Activated CD4-positive, CD25-positive, alpha-beta regulatory T cell treated with anti-CD3 and anti-CD28 coated beads, Interleukin-2, amount 50 U/mL, for 24 hours (primary cell): ENCODE results near the gene STAG3.
"Not testable (repeated sequence)": the region's sequence is repeated elsewhere in the genome, so short reads cannot be mapped to it uniquely, and the experiment has no call there.

Source experiments
- ATAC-seq, 2 donors: fragments of 150-1000 bp; cut with Tn5 transposase; one replicate each; pipeline ENCODE4 v1.10.0; 2021; ENCODE audit warnings: mild to moderate bottlenecking in 1 of 2, moderate library complexity in 1 of 2

The STAG3 gene, protein sequence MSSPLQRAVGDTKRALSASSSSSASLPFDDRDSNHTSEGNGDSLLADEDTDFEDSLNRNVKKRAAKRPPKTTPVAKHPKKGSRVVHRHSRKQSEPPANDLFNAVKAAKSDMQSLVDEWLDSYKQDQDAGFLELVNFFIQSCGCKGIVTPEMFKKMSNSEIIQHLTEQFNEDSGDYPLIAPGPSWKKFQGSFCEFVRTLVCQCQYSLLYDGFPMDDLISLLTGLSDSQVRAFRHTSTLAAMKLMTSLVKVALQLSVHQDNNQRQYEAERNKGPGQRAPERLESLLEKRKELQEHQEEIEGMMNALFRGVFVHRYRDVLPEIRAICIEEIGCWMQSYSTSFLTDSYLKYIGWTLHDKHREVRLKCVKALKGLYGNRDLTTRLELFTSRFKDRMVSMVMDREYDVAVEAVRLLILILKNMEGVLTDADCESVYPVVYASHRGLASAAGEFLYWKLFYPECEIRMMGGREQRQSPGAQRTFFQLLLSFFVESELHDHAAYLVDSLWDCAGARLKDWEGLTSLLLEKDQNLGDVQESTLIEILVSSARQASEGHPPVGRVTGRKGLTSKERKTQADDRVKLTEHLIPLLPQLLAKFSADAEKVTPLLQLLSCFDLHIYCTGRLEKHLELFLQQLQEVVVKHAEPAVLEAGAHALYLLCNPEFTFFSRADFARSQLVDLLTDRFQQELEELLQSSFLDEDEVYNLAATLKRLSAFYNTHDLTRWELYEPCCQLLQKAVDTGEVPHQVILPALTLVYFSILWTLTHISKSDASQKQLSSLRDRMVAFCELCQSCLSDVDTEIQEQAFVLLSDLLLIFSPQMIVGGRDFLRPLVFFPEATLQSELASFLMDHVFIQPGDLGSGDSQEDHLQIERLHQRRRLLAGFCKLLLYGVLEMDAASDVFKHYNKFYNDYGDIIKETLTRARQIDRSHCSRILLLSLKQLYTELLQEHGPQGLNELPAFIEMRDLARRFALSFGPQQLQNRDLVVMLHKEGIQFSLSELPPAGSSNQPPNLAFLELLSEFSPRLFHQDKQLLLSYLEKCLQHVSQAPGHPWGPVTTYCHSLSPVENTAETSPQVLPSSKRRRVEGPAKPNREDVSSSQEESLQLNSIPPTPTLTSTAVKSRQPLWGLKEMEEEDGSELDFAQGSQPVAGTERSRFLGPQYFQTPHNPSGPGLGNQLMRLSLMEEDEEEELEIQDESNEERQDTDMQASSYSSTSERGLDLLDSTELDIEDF

DNA sequence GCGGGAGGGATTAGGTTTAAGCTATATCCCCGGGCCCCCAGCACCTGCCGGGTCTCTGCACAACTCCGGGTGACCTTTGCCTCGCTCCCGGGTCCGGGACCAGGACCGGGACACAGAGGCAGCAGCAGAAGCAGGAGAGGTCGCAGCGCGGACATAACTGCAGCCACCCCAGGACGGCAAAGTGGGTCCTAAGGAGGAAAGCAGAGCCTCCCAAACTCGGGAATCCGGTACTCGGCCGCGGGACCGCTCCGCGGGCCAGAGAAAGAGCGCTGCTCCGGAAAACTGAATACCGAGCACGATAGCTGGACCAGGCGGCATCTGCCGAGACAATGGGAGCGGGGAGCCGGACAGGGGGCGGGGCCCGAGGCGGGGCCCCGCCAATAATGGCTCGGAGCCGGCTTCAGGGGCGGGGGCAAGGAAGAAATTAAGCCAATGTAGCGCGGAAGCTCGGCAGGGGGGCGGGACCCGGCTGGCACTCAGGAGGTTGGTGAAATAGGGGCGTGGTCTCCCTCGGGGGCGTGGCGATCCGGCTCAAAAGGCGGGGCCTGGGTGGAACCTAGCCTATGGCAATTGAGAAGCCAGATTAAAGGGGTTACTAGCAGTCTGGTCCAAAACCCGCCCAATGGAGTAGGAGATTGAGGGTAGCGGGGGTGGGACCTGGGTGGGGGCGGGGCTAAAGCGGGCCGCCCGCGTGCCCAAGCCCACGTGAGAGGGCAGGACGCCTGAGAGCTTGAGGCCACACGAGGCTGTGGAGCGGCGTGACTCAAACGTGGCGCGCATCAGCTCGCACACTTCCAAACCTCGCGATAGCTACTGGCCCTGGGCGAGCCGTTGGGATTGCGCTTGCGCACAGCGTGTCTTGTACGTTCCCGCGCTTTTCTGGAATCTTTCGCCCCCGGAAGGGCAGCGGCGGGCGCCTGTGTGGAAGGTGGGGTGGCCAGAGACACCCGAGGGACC lies at the start of gene STAG3, which contains the start of gene GPC2:
Gene STAG3, plus strand, starts transcription at position 874 of the 957 bp plus-strand sequence. CDS start 2,639 bp downstream, outside the sequence.
Gene GPC2, minus strand, starts transcription at position 337 of the 957 bp plus-strand sequence. Its CDS starts 182 bp downstream, at position 155.
- ATAC-seq, result peak; percentile 89 to 90

DNA sequence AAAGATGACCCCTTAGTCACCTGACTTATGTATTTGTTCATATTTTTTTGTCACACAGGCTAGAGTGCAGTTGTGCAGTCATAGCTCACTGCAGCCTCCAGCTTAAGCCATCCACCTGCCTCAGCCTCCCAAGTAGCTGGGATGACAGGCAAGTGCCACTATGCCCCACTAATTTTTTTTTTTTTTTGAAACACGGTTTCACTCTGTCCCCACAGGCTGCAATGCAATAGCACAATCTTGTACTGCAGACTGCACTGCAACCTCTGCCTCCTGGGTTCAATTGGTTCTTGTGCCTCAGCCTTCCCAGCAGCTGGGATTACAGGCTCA lies 49.1 kb upstream of the STAG3 start:
- ATAC-seq, result no peak

DNA sequence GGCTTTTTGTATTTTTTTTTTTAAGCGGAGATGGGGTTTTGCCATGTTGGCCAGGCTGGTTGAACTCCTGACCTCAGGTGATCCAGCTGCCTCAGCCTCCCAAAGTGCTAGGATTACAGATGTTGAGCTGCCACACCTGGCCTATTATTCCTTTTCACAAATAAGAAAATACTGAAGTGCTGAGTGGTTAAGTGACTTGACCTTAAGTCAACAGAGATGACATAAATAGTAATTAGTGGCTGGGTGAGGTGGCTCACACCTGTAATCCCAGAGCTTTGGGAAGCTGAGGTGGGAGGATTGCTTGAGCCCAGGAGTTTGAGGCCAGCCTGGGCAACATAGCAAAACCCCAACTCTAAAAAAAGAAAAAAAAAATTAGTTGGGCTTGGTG lies 47.5 kb upstream of the STAG3 start:
- ATAC-seq, result not testable (repeated sequence)

DNA sequence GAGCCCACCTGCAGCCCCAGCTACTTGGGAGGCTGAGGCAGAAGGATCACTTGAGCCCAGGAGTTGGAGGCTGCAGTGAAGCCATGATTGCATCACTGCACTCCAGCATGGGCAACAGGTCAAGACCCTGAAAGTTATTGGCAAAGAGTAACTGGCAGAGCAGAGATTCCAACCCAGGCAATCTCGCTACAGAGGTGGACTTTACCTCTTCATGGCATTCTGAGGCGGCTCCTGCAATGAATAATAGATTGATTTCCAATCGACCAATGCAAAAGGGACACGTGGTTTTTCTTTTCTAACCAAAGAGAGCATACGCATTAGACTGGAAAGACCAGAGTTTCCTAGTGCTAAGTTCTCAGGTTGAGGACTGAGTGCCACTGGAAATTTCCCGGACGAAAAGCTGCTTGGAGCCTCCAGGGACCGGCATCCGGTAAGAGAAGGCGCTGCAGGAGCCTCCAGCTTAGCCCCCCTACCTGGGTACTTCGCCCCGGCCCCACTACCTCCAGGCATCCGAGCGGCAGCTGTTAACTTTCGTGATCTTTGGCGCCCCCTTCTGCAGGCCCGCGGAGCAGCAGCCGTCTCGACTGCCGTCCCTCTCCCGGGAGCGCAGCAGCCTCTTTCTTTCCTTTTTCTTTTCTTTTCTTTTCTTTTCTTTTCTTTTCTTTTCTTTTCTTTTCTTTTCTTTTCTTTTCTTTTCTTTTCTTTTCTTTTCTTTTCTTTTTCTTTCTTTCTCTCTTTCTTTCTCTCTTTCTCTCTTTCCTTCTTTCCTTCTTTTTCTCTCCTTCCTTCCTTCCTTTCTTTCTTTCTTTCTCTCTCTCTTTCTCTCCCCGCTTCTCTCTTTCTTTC lies 46.9 kb upstream of the STAG3 start:
- no peak for ATAC-seq

DNA sequence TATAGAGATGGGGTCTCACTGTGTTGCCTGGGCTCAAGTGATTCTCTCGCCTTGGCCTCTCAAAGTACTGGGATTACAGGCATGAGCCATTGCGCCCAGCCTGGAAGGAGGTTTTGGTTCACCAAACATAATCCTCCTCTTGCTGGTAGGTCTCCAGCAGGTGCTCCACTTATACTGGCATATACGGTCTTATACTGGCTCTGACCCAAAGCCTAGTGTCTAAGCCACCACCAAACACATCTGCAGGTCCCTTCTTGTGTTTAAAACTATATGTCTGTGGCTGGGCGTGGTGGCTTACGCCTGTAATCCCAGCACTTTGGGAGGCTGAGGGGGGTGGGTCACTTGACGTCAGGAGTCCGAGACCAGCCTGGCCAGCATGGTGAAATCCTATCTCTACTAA lies 45.6 kb upstream of the STAG3 start:
- ATAC-seq, result no peak

DNA sequence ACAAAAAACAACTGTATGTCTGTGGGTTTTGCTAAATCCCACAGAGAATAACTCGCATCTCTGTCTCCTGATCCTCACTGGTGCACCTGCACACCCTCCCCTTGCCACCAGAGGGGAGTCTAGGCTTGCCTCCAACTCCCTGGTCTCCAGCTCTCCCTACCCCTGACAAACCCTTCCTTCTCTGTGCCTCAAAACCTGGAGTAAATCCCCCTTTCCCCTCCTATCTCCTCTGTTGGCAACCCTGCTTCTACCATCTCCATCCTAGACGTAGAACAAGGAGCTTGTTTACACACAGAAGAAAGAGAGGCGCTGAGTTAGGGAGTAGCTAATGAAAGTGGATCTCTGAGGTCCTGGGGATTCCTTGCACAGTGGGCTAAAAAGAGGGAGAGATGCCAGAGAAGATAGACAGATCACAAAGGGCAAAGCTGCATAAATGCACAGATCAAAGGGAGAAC lies 45.0 kb upstream of the STAG3 start:
- peak; percentile 80 to 83 for ATAC-seq

DNA sequence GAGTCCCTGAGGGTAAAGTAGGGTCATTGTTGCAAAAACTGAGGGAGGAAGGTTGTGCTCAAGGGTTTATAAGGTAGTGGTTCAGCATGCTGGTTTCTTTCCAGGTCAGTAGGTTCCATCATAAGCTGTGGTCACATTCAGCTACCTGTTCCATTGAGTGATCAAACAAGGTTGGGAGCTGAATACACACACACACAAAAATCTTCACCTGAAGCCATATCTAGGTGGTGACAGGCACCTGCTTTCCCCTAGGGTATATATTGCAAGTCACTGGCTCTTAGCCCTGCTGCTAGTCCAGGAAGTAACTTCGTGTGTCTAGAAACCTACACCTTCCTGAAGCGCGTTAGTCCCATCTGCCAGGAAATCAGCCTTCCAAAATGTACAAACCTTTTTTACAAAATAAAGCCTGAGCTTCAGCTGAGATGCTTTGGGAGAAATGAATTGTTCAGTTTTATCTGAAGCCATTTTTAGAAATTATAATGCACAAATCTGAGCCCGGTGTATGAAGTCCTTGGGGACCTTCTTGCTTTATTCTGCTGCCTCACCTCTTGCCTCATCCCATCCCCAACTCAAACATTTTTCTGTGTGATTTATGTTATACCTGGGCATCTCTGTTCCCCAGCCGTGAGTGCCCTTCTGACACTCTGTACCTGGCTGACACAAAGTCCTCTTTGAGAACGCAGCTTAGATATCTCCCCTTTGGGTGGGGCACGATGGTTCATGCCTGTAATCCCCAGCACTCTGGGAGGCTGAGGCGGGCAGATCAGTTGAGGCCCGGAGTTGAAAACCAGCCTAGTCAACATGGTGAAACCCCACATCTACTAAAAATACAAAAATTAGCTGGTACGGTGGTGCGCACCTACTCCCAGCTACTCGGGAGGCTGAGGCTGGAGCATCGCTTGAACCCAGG lies 39.6 kb upstream of the STAG3 start:
- ATAC-seq, result no peak

DNA sequence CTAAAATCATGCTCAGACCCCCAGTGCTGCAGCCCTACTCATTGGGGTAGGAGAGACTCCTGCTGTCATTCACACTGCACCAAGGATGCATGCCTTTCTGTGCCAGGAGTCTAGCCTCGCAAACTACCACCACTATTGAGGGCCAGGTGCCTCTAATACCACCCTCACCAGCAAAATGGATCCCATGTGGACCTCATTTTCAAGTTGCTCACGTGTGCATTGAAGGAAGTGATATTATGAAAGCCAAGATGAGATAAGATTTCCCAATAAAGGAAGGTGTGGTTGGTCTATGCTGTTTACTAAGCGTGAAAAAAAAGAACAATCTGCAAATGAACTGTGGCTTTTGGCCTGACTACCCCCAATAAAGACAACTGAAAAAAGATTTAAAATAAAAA lies 36.2 kb upstream of the STAG3 start:
- ATAC-seq, result no peak

DNA sequence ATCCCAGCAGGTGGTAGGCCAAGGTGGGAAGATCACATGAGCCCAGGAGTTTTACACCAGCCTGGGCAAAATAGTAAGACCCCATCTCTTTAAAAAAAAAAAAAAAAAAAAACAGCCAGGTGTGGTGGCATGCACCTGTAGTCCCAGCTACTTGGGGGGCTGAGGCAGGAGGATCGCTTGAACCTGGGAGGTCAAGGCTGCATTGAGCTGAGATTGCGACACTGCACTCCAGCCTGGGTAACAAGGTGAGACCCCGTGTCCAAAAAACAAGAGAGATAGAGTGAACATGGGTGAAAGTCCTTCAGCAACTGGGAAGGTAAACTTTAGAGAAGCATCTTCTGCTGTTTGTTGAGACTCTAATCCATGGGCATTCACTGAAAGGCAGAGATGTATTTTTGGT lies 35.3 kb upstream of the STAG3 start:
- no peak for ATAC-seq

DNA sequence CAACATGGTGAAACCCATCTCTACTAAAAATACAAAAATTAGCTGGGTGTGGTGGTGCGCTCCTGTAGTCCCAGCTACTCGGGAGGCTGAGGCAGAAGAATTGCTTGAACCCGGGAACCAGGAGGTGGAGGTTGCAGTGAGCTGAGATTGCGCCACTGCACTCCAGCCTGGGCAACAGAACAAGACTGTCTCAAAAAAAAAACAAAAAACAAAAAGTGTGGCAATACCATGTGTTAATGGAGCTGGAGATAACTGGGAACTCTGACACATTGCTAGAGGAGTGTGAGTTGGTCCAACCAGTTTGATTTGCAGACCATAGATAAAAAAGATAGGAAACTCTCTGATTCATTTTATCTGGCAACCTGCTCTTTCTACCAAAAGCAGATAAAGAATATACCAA lies 31.4 kb upstream of the STAG3 start:
- not testable (repeated sequence) for ATAC-seq

DNA sequence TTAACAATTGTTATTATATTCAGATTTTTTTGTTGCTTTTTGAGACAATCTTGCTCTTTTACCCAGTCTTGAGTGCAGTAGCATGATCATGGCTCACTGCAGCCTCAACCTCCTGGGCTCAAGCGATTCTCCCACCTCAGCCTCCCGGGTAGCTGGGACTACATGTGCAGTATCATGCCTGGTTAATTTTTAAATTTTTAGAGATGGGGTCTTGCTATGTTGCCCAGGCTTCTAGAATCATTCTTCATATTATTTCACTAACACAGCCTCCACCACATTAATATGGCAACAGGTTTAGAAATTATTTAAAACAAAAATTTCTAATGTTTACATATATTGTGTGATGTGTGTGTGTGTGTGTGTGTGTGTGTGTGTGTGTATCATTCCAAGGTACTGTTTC lies 30.4 kb upstream of the STAG3 start:
- ATAC-seq, result no peak

DNA sequence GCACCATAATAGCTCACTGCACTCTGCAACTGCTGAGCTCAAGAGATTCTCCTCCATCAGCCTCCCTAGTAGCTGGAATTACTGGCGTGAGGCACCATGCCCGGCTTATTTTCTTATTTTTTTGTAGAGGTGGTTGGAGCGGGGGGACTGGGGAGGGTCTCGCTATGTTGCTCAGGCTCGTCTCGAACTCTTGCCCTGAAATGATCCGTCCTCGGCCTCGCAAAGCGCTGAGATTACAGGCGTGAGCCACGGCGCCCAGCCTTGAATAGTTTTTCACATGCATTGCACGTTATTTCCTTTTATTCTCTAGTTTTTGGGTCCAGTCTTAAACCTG lies 29.5 kb upstream of the STAG3 start:
- peak; percentile 2 to 5 for ATAC-seq

DNA sequence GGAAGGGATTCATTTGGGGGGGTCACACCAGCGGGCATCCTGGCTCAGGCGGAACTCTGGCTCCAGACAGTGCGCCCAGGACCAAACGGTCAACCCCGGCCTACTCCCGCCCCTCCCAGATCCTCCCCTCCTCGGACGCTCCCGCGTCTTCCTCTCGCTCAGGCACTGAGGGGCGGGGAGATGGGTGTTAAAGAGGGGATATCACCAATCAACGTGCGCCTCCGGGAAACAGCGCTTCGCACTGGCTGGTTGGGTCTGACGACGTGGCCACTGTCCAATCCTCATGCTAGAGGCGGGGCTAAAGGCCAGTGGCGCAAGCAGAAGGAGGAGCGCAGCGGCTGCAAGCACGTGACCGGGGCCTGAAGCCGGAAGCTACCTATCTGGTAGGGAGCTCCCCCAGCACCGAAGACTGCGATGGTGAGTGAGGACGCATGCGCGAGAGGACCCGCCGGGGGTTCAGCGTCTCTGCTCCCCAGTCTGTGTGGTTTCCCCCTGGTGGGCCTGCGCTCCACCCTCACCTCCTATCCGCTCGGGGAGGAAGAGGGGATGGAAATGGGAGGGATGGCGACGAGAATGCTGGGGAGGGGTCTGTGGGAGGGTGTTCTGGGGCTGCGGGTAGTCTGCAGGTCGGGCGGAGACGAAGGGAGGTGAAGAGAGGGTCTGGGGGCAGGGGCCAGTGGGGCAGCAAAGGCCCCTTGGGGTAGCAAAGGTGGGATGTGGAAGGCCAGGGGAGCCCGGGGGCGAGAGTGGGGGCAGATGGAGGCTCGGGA lies 29.0 kb upstream of the STAG3 start, which contains the start of gene LAMTOR4:
Gene LAMTOR4, plus strand, starts transcription at position 360 of the 770 bp plus-strand sequence. Its CDS starts 55 bp downstream, at position 415.
- peak; percentile 98 for ATAC-seq

DNA sequence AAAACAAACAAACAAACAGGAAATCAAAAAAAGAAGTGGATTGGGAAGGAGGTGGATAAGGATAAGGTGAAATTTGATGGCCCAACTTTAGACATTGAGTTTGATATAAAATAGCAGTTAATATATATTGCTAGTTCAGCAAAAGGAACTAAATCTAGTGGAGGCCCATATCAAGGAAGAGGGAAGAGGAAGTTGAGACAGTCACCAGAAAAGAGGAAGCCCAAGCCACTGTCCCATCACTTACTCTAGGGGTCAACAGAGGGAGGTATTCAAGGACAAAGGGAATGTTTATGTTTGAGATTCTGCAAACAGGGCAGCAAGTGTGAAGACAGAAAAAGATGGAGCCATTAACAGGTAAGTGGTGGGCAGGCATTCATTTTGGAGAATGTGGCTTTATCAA lies 25.3 kb upstream of the STAG3 start:
- no peak for ATAC-seq

DNA sequence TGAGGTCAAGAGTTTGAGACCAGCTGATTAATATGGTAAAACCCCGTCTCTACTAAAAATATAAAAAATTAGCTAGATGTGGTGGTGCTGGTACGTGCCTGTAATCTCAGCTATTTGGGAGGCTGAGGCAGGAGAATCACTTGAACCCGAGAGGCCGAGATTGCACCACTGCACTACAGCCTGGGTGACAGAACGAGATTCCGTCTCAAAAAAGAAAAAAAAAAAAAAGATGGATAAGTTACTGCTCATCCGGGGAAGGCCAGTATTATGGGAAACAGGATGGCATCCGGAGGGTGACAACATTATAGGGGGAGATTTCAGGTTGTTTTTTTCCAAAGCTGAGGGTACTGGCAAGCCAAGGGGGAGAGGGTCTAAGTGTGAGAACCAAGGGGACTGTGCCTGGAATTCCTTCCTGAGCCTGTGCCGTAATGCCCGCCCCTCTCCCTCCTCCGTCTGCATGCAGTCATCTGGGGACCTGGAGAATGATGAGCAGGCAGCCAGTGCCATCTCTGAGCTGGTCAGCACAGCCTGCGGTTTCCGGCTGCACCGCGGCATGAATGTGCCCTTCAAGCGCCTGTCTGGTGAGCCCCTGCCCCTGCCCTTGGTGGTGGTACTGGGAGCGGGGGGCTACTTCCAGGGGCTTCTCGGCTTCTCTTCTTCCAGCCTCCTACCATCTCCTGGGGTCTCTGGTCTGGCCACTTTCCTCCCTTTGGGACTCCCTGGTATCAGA lies 24.6 kb upstream of the STAG3 start:
- no peak for ATAC-seq

DNA sequence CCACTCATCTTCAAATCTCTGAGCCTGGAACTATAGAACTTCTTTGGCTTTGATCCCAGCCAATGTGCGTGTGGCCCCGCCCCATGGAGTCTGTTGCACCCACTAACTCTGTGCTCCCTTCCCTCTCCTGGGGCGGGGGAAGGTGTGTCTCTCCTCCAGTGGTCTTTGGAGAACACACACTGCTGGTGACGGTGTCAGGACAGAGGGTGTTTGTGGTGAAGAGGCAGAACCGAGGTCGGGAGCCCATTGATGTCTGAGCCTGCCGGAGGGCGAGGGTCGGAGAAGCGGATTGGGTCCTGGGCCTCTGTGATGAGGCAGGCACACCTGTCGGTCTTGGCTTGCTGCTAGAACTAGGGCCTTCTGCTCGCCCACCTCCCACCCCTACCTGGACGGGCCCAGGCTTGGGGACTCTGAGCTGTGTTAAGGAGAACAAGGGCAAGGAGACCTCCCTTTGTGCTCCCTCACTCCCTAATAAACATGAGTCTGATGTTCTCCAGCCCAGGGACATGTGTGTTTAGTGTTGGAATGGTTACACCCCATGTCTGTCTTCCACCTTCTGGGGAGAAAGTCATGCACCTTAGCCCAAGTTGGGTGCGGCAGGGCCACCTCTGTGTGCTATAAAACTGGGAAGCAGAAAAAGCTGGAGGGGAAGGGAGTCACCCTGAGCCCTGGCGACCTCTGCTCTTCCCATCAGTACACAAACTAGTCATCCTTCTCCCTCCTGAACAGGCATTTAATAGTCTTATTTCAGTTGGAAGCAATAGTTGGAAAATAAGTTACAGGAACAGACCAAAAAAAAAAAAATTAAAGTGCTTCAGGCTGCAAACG lies 23.8 kb upstream of the STAG3 start:
- no peak for ATAC-seq
